Caki2 (cell line): ENCODE data around the gene TBC1D3H. TPM values are rescaled to one million over a fixed set of nuclear protein-coding genes. Genes with fewer than 3 reads are reported as not detected.
"Not testable (repeated sequence)": the region's sequence is repeated elsewhere in the genome, so short reads cannot be mapped to it uniquely, and the experiment has no call there.

Source experiments
- DNase-seq: peaks from one replicate; pipeline ENCODE4 v3.0.0-alpha.2; 2015; ENCODE audit warnings: low read depth
- in situ Hi-C: cut with HindIII; loops from 2 replicates; pipeline ENCODE4 v1.10.0; 2016; ENCODE audit warnings: low sequenced_read_pairs, low pct_unique_long_range_greater_than_20kb, mixed read lengths
- total RNA-seq: library from RNA; depleted of rRNA; stranded (reverse); fragments of >200 nt; shearing (Covaris generic); gene quantifications from 2 replicates; pipeline ENCODE4 v1.2.3, GENCODE V29; 2014; ENCODE audit warnings: low replicate concordance; rRNA removed

TBC1D3H gene
- total RNA-seq = not detected in 2 replicates

GRCh38 chr17:36388385-36389245 lies at the start of gene TBC1D3H:
TBC1D3H (minus strand) TSS chr17:36388435; CDS start chr17:36386895, 1,540 bp downstream.
- in situ Hi-C loops = not testable (repeated sequence)

GRCh38 chr17:36428891-36429290 lies 40.7 kb upstream of the TBC1D3H start:
- in situ Hi-C loops, DNase-seq: not testable (repeated sequence)

More at GRCh38 chr17:36388385-36389245, at the start of gene TBC1D3H:
- not testable (repeated sequence) for DNase-seq

GRCh38 chr17:36415180-36415941 lies 27.1 kb upstream of the TBC1D3H start:
- in situ Hi-C loops = not testable (repeated sequence)

GRCh38 chr17:36390943-36391645 lies 2.9 kb upstream of the TBC1D3H start:
- DNase-seq, in situ Hi-C loops: not testable (repeated sequence)

More at GRCh38 chr17:36415180-36415941, 27.1 kb upstream of the TBC1D3H start:
- not testable (repeated sequence) for DNase-seq

GRCh38 chr17:36375938-36376337 lies 12.3 kb downstream of the TBC1D3H start:
- DNase-seq, in situ Hi-C loops: not testable (repeated sequence)

- DNase-seq, in situ Hi-C loops: not testable (repeated sequence)
Observed at GRCh38 chr17:36362496-36362895, 25.7 kb downstream of the TBC1D3H start.

Other genes with a start within 250 kb of the TBC1D3H start
- gene TBC1D3B, start 211.8 kb downstream of the TBC1D3H start, total RNA-seq = 0.95 TPM in 1 of 2 replicates, not detected in the other
- gene CCL3L1, start 191.7 kb downstream of the TBC1D3H start, total RNA-seq = not detected in 2 replicates
- not detected in 2 replicates for gene CCL4L2, start 177.4 kb downstream of the TBC1D3H start, total RNA-seq
- not detected in 2 replicates for gene TBC1D3I, start 123.9 kb downstream of the TBC1D3H start, total RNA-seq
- not detected in 2 replicates for gene TBC1D3G, start 64.6 kb downstream of the TBC1D3H start, total RNA-seq
- 84.0 and 84.2 TPM in 2 replicates for gene ZNHIT3, start 98.2 kb upstream of the TBC1D3H start, total RNA-seq
- 47.5 and 98.5 TPM in 2 replicates for gene MYO19, start 146.4 kb upstream of the TBC1D3H start, total RNA-seq
- gene PIGW, start 146.6 kb upstream of the TBC1D3H start, total RNA-seq = 3.9 and 6.3 TPM in 2 replicates
- 30.0 and 40.0 TPM in 2 replicates for gene GGNBP2, start 156.5 kb upstream of the TBC1D3H start, total RNA-seq
- gene DHRS11, start 203.4 kb upstream of the TBC1D3H start, total RNA-seq = 27.8 and 38.1 TPM in 2 replicates
- gene MRM1, start 213.1 kb upstream of the TBC1D3H start, total RNA-seq = 13.5 and 17.2 TPM in 2 replicates